ENCODE measurements around the gene TLE2. TPM values are rescaled to one million over a fixed set of nuclear protein-coding genes. Genes with fewer than 3 reads are reported as not detected.
A peak's percentile ranks its signal among the peaks of the same experiment; 100 is the strongest.

The TLE2 gene
- polyA plus RNA-seq, 3 donors, result not detected

GRCh38 chr19:2982983-2983350 lies 46.1 kb downstream of the TLE2 start:
- no peaks in the 10 kb centered on the region for H4K20me1 ChIP-seq (ENCODE audit: insufficient read depth, low read length)
- Mint-ChIP-seq H3K4me1 (peaks cover 10% of the 10 kb centered on the region), H3K36me3 (peaks cover 0 to 1% of the 10 kb centered on the region in 2 donors), H3K9me3 (peaks cover 0 to 7% (median 0%) of the 10 kb centered on the region in 7 donors), H3K4me3 (peak overlapping the region in 1 of 2 donors; percentile 71), H3K27me3 (ENCODE audit: low read depth in 3 of 3) (peaks cover 32 to 59% (median 51%) of the 10 kb centered on the region in 3 donors), H3K27ac (no peak overlapping the region)
- DNase-seq, result no peak
- TF ChIP-seq, protein P1, sequence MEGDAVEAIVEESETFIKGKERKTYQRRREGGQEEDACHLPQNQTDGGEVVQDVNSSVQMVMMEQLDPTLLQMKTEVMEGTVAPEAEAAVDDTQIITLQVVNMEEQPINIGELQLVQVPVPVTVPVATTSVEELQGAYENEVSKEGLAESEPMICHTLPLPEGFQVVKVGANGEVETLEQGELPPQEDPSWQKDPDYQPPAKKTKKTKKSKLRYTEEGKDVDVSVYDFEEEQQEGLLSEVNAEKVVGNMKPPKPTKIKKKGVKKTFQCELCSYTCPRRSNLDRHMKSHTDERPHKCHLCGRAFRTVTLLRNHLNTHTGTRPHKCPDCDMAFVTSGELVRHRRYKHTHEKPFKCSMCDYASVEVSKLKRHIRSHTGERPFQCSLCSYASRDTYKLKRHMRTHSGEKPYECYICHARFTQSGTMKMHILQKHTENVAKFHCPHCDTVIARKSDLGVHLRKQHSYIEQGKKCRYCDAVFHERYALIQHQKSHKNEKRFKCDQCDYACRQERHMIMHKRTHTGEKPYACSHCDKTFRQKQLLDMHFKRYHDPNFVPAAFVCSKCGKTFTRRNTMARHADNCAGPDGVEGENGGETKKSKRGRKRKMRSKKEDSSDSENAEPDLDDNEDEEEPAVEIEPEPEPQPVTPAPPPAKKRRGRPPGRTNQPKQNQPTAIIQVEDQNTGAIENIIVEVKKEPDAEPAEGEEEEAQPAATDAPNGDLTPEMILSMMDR (IDR thresholded peaks at IDR 0.05), result no peak
- H3K9me3 ChIP-seq (replicated peaks in 1 of 2; ENCODE audit: control insufficient read depth in 1 of 2, insufficient read depth in 1 of 2, low read length in 2 of 2), result no peaks in the 10 kb centered on the region
- 15% methylated on average over 4 of the region's 10 CpGs for WGBS (ENCODE audit: insufficient coverage)
- H3K4me1 ChIP-seq (ENCODE audit: control insufficient read depth in 1 of 2, insufficient read depth in 2 of 2, low read length in 2 of 2), result peaks cover 5 to 14% of the 10 kb centered on the region in 2 donors
- H3K36me3 ChIP-seq (replicated peaks in 1 of 2; ENCODE audit: control insufficient read depth in 1 of 2, insufficient read depth in 2 of 2, low read length in 2 of 2), result no peaks in the 10 kb centered on the region
- no peak overlapping the region for H3K4me2 ChIP-seq (replicated peaks; ENCODE audit: extremely low read depth, low read length, poor library complexity, severe bottlenecking)
- no peak overlapping the region for H3K27ac ChIP-seq (ENCODE audit: low read depth in 1 of 2, low read length in 2 of 2)
- H3K79me2 ChIP-seq (ENCODE audit: insufficient read depth, low read length), result no peaks in the 10 kb centered on the region
- H3K4me3 ChIP-seq (replicated peaks in 1 of 3; ENCODE audit: low read depth in 2 of 3, low read length in 3 of 3), result no peak overlapping the region
- no peak overlapping the region for H2AFZ ChIP-seq (ENCODE audit: insufficient read depth, low read depth, low read length, poor library complexity, severe bottlenecking)
- peaks cover 4 to 33% of the 10 kb centered on the region in 2 donors for H3K27me3 ChIP-seq (ENCODE audit: control insufficient read depth in 2 of 2, insufficient read depth in 2 of 2, low read length in 2 of 2)
- no peak overlapping the region for H3K9ac ChIP-seq (ENCODE audit: insufficient read depth, low read length, poor library complexity, severe bottlenecking)
- intact Hi-C loops (cut with micrococcal nuclease), result no loop called here

DNA sequence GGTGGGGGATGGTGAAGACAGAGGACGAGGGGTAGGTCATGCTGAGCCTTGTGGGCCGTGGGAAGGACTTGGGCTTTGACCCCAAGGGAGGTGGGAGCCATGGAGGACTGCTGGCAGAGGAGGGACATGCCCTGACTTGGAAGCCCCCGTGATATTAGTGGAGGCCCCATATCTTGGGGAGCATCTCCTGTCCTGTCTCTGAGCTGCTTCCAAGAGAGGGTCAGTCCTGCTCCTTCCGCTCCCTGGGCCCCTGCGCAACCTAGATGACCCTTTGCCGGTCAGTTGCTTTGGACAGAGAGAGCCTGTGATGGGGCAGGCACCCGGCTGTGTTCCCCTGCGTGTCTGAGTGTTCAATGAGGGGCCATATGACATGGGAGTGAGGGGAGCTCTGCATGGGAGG lies 46.5 kb downstream of the TLE2 start:
- Mint-ChIP-seq H3K9me3 (peaks cover 0 to 10% (median 0%) of the 10 kb centered on the region in 7 donors), H3K4me3 (no peak overlapping the region), H3K27ac (no peak overlapping the region), H3K27me3 (ENCODE audit: low read depth in 3 of 3) (peaks cover 32 to 59% (median 51%) of the 10 kb centered on the region in 3 donors), H3K36me3 (peaks cover 0 to 1% of the 10 kb centered on the region in 2 donors), H3K4me1 (peaks cover 13% of the 10 kb centered on the region)
- Histone ChIP-seq H3K27ac (ENCODE audit: low read depth in 1 of 2, low read length in 2 of 2) (no peak overlapping the region), H3K9me3 (replicated peaks in 1 of 2; ENCODE audit: control insufficient read depth in 1 of 2, insufficient read depth in 1 of 2, low read length in 2 of 2) (peaks cover 0 to 2% of the 10 kb centered on the region in 2 donors), H3K4me3 (replicated peaks in 1 of 3; ENCODE audit: low read depth in 2 of 3, low read length in 3 of 3) (no peak overlapping the region), H3K27me3 (ENCODE audit: control insufficient read depth in 2 of 2, insufficient read depth in 2 of 2, low read length in 2 of 2) (peaks cover 4 to 33% of the 10 kb centered on the region in 2 donors), H3K4me2 (replicated peaks; ENCODE audit: extremely low read depth, low read length, poor library complexity, severe bottlenecking) (no peak overlapping the region), H3K4me1 (ENCODE audit: control insufficient read depth in 1 of 2, insufficient read depth in 2 of 2, low read length in 2 of 2) (peaks cover 9 to 18% of the 10 kb centered on the region in 2 donors), H3K36me3 (replicated peaks in 1 of 2; ENCODE audit: control insufficient read depth in 1 of 2, insufficient read depth in 2 of 2, low read length in 2 of 2) (no peaks in the 10 kb centered on the region), H4K20me1 (ENCODE audit: insufficient read depth, low read length) (no peaks in the 10 kb centered on the region), H3K79me2 (ENCODE audit: insufficient read depth, low read length) (no peaks in the 10 kb centered on the region), H3K9ac (ENCODE audit: insufficient read depth, low read length, poor library complexity, severe bottlenecking) (no peak overlapping the region), H2AFZ (ENCODE audit: insufficient read depth, low read depth, low read length, poor library complexity, severe bottlenecking) (no peak overlapping the region)
- TF ChIP-seq, protein P1 (IDR thresholded peaks at IDR 0.05), result no peak
- DNase-seq, result no peak
- intact Hi-C loops (cut with micrococcal nuclease), result no loop called here
- WGBS (ENCODE audit: insufficient coverage), result 68% methylated on average over 8 of the region's 8 CpGs

Measured in CD14-positive monocyte (primary cell).